Mononuclear cell (primary cell): ENCODE data around the gene CYP24A1. TPM values are rescaled to one million over a fixed set of nuclear protein-coding genes. Genes with fewer than 3 reads are reported as not detected.
"Not testable (repeated sequence)": the region's sequence is repeated elsewhere in the genome, so short reads cannot be mapped to it uniquely, and the experiment has no call there.

Source experiments
- H3K27me3 ChIP-seq: 2 replicates; pipeline ENCODE4 v1.6.0; 2011; ENCODE audit warnings: low read length, control low read depth; ENCODE audit not compliant: insufficient read depth
- H3K4me1 ChIP-seq: 2 replicates; pipeline ENCODE4 v1.5.1; 2011; ENCODE audit warnings: mild to moderate bottlenecking, low read length, control low read depth; ENCODE audit not compliant: insufficient read depth
- H3K4me3 ChIP-seq: 2 replicates; pipeline ENCODE4 v1.5.1; 2011; ENCODE audit warnings: mild to moderate bottlenecking, low read length, moderate library complexity
- H3K9me3 ChIP-seq: 2 replicates; pipeline ENCODE4 v1.5.1; 2011; ENCODE audit warnings: low read depth, mild to moderate bottlenecking, control low read depth, low read length
- total RNA-seq: library from RNA; depleted of rRNA; stranded (reverse); fragments of >200 nt; gene quantifications from one replicate; pipeline ENCODE4 v1.2.3, GENCODE V29; 2012

CYP24A1 gene
- total RNA-seq, 1 donor = 0.10 TPM

DNA sequence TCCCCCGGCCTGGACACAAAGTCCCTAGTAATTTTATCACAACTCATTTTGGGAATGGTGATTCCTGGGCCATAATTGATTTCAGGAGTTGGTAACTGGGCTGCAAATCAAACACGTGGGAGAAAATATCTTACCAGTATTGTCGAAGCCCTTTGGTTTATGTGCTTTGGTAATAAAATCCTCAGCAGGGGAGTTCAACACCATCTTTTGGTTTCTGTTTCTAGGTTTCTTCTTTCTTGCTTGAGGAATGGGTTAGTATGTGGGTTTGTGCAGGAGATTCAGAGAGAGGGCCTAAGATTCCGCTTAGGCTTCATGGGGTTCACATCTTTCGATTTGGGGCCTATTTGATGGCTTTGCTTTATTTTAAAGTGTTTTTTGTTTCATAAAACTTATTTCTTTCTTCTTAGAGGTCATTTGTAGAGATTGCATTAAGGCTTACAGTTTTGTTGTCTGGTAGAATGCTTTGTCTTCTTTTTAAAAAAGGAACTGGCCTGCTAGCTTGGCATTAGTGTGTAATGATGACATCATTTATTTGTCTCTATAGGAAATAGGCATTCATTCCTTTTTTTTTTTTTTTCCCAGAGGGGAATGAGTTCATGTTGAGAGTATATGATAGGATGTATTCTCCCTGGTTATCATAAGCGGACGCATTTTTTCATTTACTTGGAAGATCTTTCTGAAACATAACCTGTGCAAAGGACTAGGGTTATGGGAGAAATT, 45.8 kb downstream of the CYP24A1 start:
- no peaks in the 10 kb centered on the region for H3K9me3 ChIP-seq
- H3K27me3 ChIP-seq = no peaks in the 10 kb centered on the region
- H3K4me3 ChIP-seq = no peak overlapping the region
- H3K4me1 ChIP-seq = peaks cover 16% of the 10 kb centered on the region

DNA sequence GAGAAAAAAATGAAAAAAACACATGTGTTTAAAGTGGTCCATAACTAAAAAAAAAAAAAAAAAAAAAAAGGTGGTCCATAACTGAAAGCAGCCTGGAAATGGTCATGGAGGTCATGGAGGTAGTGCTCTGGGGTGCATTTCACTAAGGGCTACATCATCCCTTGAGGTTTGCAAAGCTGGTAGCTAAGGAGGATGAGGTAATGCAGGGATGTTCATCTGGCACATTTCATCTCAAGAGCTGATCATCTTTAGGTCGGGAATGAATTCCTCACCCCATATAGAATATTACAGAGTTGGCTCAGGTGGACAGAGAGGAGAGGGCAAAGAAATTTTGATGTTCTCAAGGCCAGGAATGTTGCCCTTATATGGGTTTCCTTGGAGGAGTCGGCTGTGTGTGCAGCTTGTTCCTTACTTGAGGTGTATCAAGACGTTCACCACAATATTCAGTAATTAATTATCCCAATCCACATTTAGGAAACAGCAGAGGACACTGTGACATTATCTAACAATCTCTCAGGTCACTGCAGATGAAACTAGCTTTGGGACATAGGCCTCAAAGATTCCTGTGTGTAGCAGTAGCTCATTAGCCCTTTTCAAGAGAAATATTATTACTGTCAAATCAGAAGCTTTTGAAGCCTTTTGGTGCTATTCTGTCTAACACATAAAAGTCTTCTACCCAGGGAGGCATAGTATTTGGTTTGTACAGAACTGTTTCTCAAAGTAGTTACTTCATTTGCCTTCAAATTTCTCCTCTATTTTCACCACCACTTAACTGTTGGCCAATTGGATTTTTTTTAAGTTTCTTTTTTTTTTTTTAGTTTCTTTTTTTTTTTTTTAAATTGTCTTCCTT, 46.8 kb downstream of the CYP24A1 start:
- peaks cover 6% of the 10 kb centered on the region for H3K4me1 ChIP-seq
- H3K4me3 ChIP-seq = no peak overlapping the region
- H3K27me3 ChIP-seq = no peaks in the 10 kb centered on the region
- no peaks in the 10 kb centered on the region for H3K9me3 ChIP-seq

DNA sequence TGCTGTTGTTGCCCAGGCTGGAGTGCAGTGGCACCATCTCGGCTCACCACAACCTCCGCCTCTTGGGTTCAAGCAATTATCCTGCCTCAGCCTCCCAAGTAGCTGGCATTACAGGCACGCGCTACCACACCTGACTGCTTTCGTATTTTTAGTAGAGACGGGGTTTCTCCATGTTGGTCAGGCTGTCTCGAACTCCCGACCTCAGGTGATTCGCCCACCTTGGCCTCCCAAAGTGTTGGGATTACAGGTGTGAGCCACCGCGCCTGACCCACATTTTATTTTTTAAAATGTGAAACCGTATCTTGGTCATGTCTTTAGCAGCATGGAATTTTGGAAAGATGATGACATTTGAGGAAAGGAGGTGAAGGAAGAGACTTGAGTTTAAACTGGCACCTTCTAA, 47.5 kb downstream of the CYP24A1 start:
- H3K4me1 ChIP-seq, H3K4me3 ChIP-seq, H3K27me3 ChIP-seq, H3K9me3 ChIP-seq: not testable (repeated sequence)

GRCh38 chr20:54123587-54124180, 50.1 kb downstream of the CYP24A1 start:
- Histone ChIP-seq H3K4me1 (no peaks in the 10 kb centered on the region), H3K4me3 (no peak overlapping the region), H3K9me3 (no peaks in the 10 kb centered on the region), H3K27me3 (no peaks in the 10 kb centered on the region)

DNA sequence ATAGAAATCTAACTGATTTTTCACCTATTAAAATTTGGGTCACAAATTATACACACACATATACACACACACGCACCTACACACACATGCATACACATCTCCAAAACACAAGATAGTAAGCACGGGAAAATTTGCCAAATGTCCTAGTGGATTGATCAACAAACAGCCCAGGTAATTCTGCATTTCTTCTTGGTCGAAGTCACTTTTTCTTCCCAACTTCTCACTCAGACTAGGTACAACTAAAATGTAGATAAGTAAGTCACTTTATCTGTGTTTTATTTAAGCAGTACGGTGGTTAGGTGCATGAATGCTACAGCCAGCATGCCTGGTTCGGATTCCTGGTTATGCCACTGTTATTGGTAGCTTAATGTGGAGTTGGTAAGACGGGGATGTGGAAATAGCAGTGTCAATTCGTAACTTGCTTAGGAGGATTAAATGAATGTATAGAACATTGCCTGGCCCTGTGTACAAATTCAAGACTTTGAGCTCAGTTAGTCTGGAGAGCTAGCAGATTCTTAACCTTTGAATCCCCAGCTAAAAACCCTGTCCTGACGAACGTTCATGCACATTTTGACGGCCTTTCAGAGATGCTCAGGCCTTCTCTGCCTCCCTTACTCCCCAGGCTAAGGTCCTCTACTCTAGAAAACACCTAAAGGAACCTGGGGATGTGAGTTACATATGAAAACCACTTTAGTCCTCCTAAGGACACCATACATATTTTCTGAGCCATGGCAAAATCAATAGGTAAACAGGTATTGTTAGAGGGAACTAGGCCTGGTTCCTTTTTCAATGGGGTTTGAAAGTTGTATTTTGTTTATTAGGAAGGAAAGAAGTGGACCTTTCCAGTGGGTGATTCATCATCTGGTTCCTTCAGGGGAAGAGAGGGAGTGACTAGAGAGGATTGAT, 50.9 kb downstream of the CYP24A1 start:
- Histone ChIP-seq H3K27me3 (no peaks in the 10 kb centered on the region), H3K4me3 (no peak overlapping the region), H3K9me3 (no peaks in the 10 kb centered on the region), H3K4me1 (no peaks in the 10 kb centered on the region)

- H3K9me3 ChIP-seq = no peaks in the 10 kb centered on the region
- no peaks in the 10 kb centered on the region for H3K4me1 ChIP-seq
- no peak overlapping the region for H3K4me3 ChIP-seq
- no peaks in the 10 kb centered on the region for H3K27me3 ChIP-seq
Measured at GRCh38 chr20:54122189-54122588, 51.6 kb downstream of the CYP24A1 start.

- Histone ChIP-seq H3K9me3 (no peaks in the 10 kb centered on the region), H3K4me1 (peaks cover 14% of the 10 kb centered on the region), H3K4me3 (no peak overlapping the region), H3K27me3 (no peaks in the 10 kb centered on the region)
Measured at GRCh38 chr20:54119744-54120143, 54.0 kb downstream of the CYP24A1 start.

- no peaks in the 10 kb centered on the region for H3K27me3 ChIP-seq
- peaks cover 17% of the 10 kb centered on the region for H3K4me1 ChIP-seq
- H3K4me3 ChIP-seq = no peak overlapping the region
- H3K9me3 ChIP-seq = no peaks in the 10 kb centered on the region
Measured at GRCh38 chr20:54118220-54119001, 55.4 kb downstream of the CYP24A1 start.

GRCh38 chr20:54116550-54117235, 57.1 kb downstream of the CYP24A1 start:
- no peaks in the 10 kb centered on the region for H3K27me3 ChIP-seq
- peaks cover 17% of the 10 kb centered on the region for H3K4me1 ChIP-seq
- H3K4me3 ChIP-seq = no peak overlapping the region
- H3K9me3 ChIP-seq = no peaks in the 10 kb centered on the region

- Histone ChIP-seq H3K4me1 (peaks cover 17% of the 10 kb centered on the region), H3K4me3 (no peak overlapping the region), H3K9me3 (no peaks in the 10 kb centered on the region), H3K27me3 (no peaks in the 10 kb centered on the region)
Measured at GRCh38 chr20:54115172-54115854, 58.5 kb downstream of the CYP24A1 start.

GRCh38 chr20:54114109-54114508, 59.7 kb downstream of the CYP24A1 start:
- no peaks in the 10 kb centered on the region for H3K27me3 ChIP-seq
- H3K4me3 ChIP-seq = no peak overlapping the region
- no peaks in the 10 kb centered on the region for H3K9me3 ChIP-seq
- H3K4me1 ChIP-seq = peaks cover 17% of the 10 kb centered on the region

DNA sequence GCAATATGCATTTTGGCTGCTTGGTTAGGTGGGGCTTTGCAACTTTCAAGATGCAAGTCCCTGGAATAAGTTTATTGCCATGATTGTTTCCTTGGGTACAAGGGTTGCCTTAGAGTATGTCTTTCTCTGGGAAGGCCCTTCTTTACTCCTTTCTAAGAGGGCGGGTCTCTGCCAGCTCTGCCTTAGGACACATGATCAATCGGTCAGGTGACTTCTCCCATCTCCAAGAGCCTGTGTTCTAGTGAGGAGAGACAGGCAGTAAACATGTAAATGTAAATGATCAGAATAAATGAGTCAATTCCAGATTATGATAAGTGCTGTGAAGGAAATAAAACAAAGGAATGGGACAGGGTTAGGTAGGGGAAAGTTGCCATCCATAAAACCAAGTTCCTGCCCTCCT, 60.2 kb downstream of the CYP24A1 start:
- Histone ChIP-seq H3K27me3 (no peaks in the 10 kb centered on the region), H3K4me1 (peaks cover 17% of the 10 kb centered on the region), H3K9me3 (no peaks in the 10 kb centered on the region), H3K4me3 (no peak overlapping the region)

- Histone ChIP-seq H3K9me3 (no peaks in the 10 kb centered on the region), H3K27me3 (no peaks in the 10 kb centered on the region), H3K4me1 (peaks cover 17% of the 10 kb centered on the region), H3K4me3 (no peak overlapping the region)
Measured at GRCh38 chr20:54112221-54112884, 61.4 kb downstream of the CYP24A1 start.
